OCI-LY1 (cell line): Measurements from ENCODE around the gene ZC3H18.

Source experiments
- H2AFZ ChIP-seq: fragments of 200-600 bp; sonication (generic), shearing (Covaris generic); 2 replicates; pipeline ENCODE4 v1.6.0; 2014; ENCODE audit warnings: antibody characterized with exemption, mild to moderate bottlenecking, low read length
- H3F3A ChIP-seq: fragments of 200-600 bp; sonication (generic), shearing (Covaris generic); 2 replicates; pipeline ENCODE4 v1.6.0; 2014; ENCODE audit warnings: mild to moderate bottlenecking, antibody characterized with exemption, low read length, moderate library complexity; ENCODE audit not compliant: insufficient read depth
- H3K27ac ChIP-seq: fragments of 200-600 bp; sonication (generic); 2 replicates; pipeline ENCODE4 v1.5.1; 2014; ENCODE audit warnings: low read length, mixed run types, mild to moderate bottlenecking, low read depth; ENCODE audit not compliant: poor library complexity, severe bottlenecking
- H3K27me3 ChIP-seq: fragments of 200-600 bp; sonication (generic); 2 replicates; pipeline ENCODE4 v1.6.0; 2014; ENCODE audit warnings: antibody characterized with exemption, mild to moderate bottlenecking, low read length, moderate library complexity; ENCODE audit not compliant: insufficient read depth
- H3K36me3 ChIP-seq: fragments of 200-600 bp; sonication (generic); 2 replicates; pipeline ENCODE4 v1.6.1; 2014; ENCODE audit warnings: mild to moderate bottlenecking, antibody characterized with exemption, low read length, moderate library complexity, mixed read lengths; ENCODE audit not compliant: insufficient read depth
- H3K4me1 ChIP-seq: fragments of 200-600 bp; sonication (generic); 2 replicates; pipeline ENCODE4 v1.5.1; 2014; ENCODE audit warnings: mild to moderate bottlenecking, low read length, moderate library complexity; ENCODE audit not compliant: insufficient read depth, severe bottlenecking
- H3K4me2 ChIP-seq: fragments of 200-600 bp; sonication (generic), shearing (Covaris generic); 2 replicates; pipeline ENCODE4 v1.6.1; 2014; ENCODE audit warnings: low read length
- H3K4me3 ChIP-seq: fragments of 200-600 bp; sonication (generic); 2 replicates; pipeline ENCODE4 v1.5.1; 2014; ENCODE audit warnings: low read length, low read depth, mild to moderate bottlenecking, mixed read lengths; ENCODE audit not compliant: poor library complexity, severe bottlenecking
- H3K79me2 ChIP-seq: fragments of 200-600 bp; shearing (Covaris generic); 2 replicates; pipeline ENCODE4 v1.6.1; 2016; ENCODE audit warnings: mixed run types, low read length, mixed read lengths; ENCODE audit not compliant: insufficient read depth
- H3K9ac ChIP-seq: fragments of 200-600 bp; sonication (generic), shearing (Covaris generic); 2 replicates; pipeline ENCODE4 v1.6.1; 2014; ENCODE audit warnings: mild to moderate bottlenecking, low read length, mixed read lengths
- H3K9me2 ChIP-seq: fragments of 200-600 bp; sonication (generic), shearing (Covaris generic); 2 replicates; pipeline ENCODE4 v1.6.1; 2014; ENCODE audit warnings: low read depth, mild to moderate bottlenecking, low read length, mixed read lengths
- H3K9me3 ChIP-seq: fragments of 200-600 bp; shearing (Covaris generic); 2 replicates; pipeline ENCODE4 v1.6.1; 2014; ENCODE audit warnings: low read length, mixed read lengths
- H4K20me1 ChIP-seq: fragments of 200-600 bp; sonication (generic), shearing (Covaris generic); 2 replicates; pipeline ENCODE4 v1.6.0; 2016; ENCODE audit warnings: mild to moderate bottlenecking, low read length; ENCODE audit not compliant: insufficient read depth
- CTCF ChIP-seq: fragments of 200-600 bp; sonication (generic), shearing (Covaris generic); IDR thresholded peaks from 2 replicates; pipeline ENCODE4 v1.5.1; 2017; ENCODE audit warnings: mild to moderate bottlenecking, antibody characterized with exemption, low read length, moderate library complexity, mixed read lengths
- EZH2 ChIP-seq: fragments of 200-600 bp; sonication (generic), shearing (Covaris generic); IDR thresholded peaks from 2 replicates; pipeline ENCODE4 v1.8.0; 2017; ENCODE audit warnings: borderline replicate concordance, mixed run types, mild to moderate bottlenecking, antibody characterized with exemption, low read length, moderate library complexity, mixed read lengths

Gene ZC3H18

DNA sequence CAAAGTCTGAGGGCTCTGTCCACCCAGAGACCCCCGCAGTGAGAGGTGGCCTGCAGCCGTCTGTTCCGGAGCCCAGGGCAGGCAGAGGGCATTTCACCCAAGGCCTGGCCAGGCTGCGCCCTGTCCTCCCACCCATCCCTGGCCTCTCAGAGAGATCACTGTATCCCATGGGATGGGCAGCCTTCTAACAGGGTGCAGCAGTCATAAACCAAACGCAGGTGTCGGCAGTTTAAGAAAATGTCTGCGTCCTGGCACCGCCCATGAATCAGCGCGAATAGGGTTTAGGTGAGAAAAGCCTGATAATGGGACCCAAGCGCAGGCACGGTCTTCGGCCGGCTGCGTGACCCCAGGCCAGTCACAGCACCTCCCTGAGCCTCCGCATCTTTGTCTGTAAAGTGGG lies 75.3 kb downstream of the ZC3H18 start:
- Histone ChIP-seq H3K4me2 (no peak overlapping the region), H3K4me3 (no peak overlapping the region), H3K36me3 (peaks cover 77% of the 10 kb centered on the region), H3K9ac (no peak overlapping the region), H3K9me2 (no peaks in the 10 kb centered on the region), H3K9me3 (no peaks in the 10 kb centered on the region), H3F3A (no peaks in the 10 kb centered on the region), H3K79me2 (no peaks in the 10 kb centered on the region), H3K27me3 (peaks cover 5% of the 10 kb centered on the region), H3K4me1 (peaks cover 22% of the 10 kb centered on the region), H3K27ac (no peak overlapping the region), H4K20me1 (no peaks in the 10 kb centered on the region), H2AFZ (no peak overlapping the region)
- no peak for TF ChIP-seq EZH2
- TF ChIP-seq CTCF: no peak

DNA sequence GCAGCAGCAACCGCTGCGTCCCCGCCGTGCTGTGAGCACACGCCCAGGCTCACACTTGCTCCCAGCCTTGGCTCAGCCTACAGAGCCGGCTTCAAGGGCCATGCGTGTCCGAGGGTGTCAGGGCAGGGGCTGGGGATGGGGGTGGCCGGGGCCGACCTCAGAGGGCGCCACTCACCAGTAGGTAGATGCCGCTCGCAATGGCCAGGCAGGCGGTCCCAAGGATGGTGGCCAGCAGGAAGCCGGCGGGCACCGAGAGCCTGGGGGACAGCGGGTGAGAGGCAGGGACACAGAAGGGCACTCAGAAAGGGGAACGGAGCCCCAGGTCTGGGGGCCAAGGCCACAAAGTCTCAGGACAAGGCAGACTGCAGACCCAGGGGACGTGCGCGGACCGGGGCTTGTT lies 75.7 kb downstream of the ZC3H18 start:
- no peaks in the 10 kb centered on the region for H4K20me1 ChIP-seq
- no peak overlapping the region for H2AFZ ChIP-seq
- H3K27me3 ChIP-seq: peaks cover 5% of the 10 kb centered on the region
- no peak overlapping the region for H3K9ac ChIP-seq
- H3K4me1 ChIP-seq: peaks cover 22% of the 10 kb centered on the region
- no peak overlapping the region for H3K4me3 ChIP-seq
- H3F3A ChIP-seq: no peaks in the 10 kb centered on the region
- H3K9me2 ChIP-seq: no peaks in the 10 kb centered on the region
- H3K27ac ChIP-seq: no peak overlapping the region
- H3K36me3 ChIP-seq: peaks cover 79% of the 10 kb centered on the region
- H3K9me3 ChIP-seq: no peaks in the 10 kb centered on the region
- no peaks in the 10 kb centered on the region for H3K79me2 ChIP-seq
- TF ChIP-seq CTCF (no peak), EZH2 (no peak)
- H3K4me2 ChIP-seq: no peak overlapping the region

DNA sequence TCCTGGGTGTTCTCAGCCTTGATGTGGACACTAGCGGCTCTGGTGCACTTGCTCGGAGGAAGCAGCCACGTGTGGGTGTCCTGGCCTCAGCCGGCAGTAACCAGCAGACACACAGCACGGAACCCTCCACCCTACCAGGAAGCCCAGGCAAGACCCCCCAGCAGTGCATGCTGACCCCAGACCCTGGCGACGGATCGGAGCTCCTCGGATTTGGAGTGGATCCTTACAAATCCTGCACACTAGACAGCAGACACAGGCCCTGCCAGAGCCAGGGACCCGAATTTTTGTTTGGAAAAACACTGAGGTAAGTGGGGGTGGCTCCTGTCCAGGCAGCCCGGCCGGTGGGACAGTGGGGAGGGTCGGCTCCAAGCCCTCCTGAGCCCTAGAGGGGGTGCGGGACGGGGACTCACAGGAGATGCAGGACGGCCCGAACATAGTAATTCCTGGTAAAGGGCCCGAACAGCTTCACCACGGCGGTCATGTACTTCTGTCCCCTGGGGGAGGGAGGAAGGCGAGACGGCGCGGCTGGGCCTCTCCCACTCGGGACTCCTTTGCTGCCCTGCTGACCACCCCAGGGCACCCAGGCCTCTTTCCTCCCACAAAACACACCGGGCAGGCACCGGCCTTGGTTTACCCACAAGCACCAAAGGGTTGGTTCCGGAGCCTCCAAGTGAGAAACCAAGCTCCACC lies 76.3 kb downstream of the ZC3H18 start:
- Histone ChIP-seq H3K4me2 (no peak overlapping the region), H2AFZ (no peak overlapping the region), H3K9ac (no peak overlapping the region), H3K4me1 (peaks cover 27% of the 10 kb centered on the region), H3K9me2 (no peaks in the 10 kb centered on the region), H3K4me3 (no peak overlapping the region), H3K27ac (no peak overlapping the region), H3K36me3 (peaks cover 79% of the 10 kb centered on the region), H3K27me3 (no peaks in the 10 kb centered on the region), H4K20me1 (no peaks in the 10 kb centered on the region), H3K79me2 (no peaks in the 10 kb centered on the region), H3K9me3 (no peaks in the 10 kb centered on the region), H3F3A (no peaks in the 10 kb centered on the region)
- TF ChIP-seq EZH2: no peak
- TF ChIP-seq CTCF: no peak
